M059J (cell line): ENCODE data around the gene CDRT4. TPM values are rescaled to one million over a fixed set of nuclear protein-coding genes. Genes with fewer than 3 reads are reported as not detected.

Source experiments
- DNase-seq: peaks from one replicate; pipeline ENCODE4 v3.0.0-alpha.2; 2012; ENCODE audit warnings: low read depth
- total RNA-seq: library from RNA; depleted of rRNA; stranded (reverse); fragments of >200 nt; shearing (Covaris generic); gene quantifications from 2 replicates; pipeline ENCODE4 v1.2.3, GENCODE V29; 2014

Gene CDRT4
- total RNA-seq, 1 experiment from 2014 or later = 0.59 TPM

DNA sequence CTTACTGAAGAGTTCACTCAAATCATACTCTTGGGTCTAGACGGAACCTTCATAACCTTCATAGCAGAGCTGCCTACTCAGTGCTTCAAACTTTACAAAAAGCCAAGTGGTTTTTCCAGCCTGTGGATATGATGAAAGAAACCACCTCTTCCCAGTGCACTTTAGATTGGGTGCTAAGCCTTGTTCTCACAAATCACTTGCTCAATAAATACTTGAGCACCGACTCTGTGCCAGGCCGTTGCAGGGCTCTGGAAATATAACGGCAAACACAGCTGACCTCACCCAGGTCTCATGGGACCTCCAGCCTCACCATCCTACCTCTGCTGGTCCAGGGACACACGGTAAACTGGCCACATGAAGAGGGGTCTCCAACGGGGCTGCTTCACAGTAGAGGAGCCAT is 35.7 kb downstream of the CDRT4 start:
- no peak for DNase-seq

- no peak for DNase-seq
These were observed 36.2 kb downstream of the CDRT4 start for GRCh38 chr17:15431196-15431595.

GRCh38 chr17:15424521-15424920 is 42.9 kb downstream of the CDRT4 start:
- no peak for DNase-seq

DNA sequence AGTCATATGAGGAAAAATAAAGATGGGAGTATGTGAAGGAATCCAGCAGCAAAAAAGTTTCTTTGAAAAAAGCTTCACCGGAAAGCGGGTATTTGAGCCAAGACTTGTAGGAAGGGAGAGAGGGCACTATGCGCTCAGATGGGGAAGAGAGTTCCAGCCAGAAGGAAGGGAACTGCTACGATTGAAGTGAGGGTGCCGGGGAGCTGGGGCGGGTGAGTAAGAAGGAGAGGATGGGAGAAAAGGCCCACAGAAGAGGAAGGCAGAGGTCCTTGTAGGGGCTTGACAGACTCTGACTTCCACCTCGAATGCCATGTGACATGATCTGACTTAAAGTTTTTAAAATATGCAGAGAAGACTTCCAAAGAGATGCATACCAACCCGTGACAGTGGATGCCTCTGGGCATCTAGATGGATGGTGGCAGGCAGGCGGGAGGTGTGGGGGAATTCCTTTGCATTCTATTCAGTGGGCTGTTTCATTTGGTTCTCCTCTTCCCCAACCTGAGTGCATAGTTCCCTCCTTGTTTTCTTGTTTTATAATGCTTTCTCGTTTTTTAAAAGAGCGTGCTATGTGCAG is 44.9 kb downstream of the CDRT4 start:
- DNase-seq = peak; percentile 33

GRCh38 chr17:15418781-15419180 is 48.6 kb downstream of the CDRT4 start:
- DNase-seq = no peak

DNA sequence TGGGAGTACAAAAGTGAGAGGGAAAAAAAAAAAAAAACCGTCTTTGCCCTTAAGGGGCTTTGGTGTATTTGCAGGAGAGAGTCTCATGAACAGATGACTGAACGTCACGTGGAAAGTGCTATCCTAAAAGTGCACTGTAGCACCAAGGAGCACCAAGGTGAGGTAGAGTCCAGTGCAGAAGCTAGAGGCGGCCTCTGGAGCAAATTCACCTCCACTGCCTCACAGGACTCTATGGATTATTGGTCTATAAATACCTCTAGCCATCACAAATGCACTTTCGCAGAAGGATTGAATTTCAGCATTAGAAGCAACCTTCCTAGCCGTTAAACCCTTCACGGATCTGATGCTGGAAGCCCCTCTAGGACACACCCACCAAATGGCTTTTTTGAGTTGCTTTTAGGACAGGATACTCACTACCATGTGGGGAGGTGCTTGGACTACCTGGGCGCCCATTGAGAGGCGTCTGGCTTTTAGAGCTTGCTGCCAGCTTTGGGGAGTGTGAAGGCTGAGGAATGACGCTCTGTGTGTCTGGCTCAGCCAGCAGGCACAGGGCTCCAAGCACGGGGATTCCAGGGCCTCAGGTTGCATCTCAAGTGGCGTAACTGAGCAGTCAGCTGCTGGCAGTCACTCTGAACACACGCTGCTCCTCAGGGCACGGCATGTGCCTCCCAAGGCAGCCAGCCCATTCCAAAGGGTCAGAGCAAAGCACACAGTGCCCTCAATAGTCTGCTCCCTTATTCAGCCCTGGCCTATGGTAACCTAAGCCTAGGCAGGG is 52.7 kb downstream of the CDRT4 start:
- DNase-seq = no peak

- no peak for DNase-seq
These were observed 54.2 kb downstream of the CDRT4 start for GRCh38 chr17:15413101-15413771.

GRCh38 chr17:15412606-15413005 is 54.8 kb downstream of the CDRT4 start:
- DNase-seq = no peak

DNA sequence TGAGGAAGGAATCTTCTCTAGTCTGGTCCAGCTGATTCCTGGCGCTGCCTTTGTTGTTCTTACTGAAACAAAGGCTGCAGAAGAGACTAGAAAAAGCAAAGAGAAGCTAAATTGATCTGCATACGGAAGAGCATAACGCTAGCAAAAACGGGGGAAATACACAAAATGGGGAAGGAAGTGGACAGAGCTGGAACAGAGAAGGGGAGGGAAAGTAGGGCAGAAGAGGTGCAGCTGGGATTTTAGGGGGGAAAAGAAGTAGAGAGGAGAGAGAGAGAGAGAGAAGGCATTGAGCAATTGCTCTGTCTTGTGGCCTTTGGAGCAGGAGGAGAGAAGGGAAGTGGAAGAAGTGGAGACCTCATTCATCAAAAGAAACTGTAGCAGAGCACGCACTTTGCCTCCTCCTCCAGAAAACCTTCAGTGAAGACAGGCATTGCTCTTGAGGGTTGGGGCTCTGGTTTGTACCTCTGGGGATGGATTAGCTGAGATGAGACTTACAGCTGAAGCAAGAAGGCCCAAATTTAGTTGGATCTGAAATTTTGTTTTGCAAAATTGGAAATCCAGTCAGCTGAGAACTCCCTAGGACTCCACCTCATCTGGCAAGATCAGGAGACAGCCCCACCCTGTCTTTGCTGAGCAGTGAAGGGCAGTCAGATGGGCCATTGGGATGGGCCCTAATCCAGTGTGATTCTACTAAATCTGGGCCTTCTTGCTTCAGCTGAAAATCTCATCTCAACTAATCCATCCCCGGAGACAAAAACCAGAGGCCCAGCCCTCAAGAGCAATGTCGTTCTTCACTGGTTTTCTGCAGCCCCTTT is 55.8 kb downstream of the CDRT4 start:
- no peak for DNase-seq

DNA sequence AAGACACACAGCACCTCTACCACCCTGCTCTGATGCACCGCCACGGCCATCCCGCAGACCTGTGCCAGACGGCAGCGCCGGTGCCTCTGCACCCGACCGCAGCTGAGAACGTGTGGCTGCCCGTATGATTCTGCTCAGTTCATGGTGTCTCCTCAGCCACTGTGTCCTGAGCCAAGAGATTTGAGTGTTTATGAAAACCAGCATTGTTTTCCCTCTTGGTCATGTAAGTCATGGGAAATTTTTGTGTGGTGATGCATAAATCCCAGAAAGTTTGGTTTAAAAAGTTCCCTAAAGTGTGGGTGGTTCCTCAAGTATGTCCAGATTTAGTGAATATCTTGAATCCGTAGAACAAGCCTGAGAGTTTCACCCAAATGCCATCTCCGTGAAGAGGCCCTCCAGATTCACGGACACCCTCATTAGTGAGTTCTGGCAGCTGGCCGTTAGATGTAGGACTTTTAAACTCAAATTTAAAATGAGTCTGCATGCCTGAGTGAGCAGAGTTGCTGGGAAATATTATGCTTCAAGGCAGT is 57.6 kb downstream of the CDRT4 start:
- peak; percentile 95 for DNase-seq

DNA sequence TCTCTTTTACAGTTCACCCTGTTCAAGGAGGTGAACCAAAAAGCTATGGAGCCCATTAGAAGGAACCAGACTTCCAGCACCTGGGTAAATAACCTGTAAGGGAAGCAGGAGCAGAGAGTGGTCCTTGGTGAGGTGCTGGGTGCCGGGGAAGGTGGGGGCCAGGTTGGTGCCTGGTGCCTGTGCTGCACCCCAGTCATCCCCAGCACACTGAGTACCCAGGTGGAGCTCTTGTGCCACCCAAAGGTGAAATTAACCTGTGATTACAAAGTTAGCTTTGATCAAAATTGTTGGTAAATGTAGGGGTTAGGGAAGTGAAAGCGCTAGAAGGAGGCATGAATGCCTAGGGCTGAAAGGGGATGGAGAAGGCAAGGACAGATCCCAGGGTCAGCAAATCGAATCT is 58.6 kb downstream of the CDRT4 start:
- peak; percentile 27 for DNase-seq

- DNase-seq = peak; percentile 52
These were observed 61.3 kb downstream of the CDRT4 start for GRCh38 chr17:15406081-15406480.

- no peak for DNase-seq
These were observed 62.4 kb downstream of the CDRT4 start for GRCh38 chr17:15405058-15405415.

DNA sequence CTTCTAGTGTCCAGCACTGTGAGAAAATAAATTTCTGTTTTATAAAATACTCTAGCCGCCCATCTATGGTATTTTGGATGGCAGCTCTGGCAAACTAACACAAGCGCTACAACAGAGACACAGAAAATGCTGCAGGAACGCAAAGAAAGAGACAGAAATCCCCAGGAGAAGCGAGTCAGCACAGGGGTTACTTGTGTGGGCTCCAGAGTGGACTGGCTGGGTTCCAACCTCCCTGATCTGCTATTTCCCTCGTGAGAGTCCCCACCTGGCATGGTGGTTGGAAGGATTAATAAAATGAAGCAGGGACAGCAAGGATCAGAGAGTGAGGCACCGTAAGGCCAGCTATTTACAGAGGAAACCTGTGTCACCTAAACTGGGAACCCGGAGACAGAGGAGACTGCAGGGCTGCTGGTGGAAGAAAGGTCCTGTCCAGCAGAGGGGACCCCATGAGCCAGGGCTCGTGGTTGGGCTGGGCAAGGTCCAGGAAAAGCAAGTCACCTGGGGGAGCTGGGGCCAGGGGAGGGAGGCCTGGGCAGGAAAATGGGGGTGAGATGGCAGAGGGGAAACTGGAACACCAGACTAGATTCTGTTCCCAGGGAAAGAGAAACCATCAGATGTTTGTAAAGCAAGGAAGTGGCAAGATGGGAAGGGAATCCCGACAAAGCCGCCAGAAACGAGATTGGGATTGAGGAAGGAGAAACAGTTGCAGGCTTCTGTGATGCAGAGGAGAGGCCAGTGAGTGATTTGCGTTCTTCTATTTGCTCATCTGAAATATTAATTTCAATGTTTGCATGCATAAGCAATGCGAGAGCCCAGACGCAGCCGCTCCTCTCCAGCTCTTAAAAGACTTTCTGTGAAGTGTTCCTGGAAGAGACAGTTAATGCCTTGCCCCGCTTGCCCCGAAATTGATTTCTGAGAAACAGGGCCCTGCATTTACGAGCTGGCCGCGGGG is 63.0 kb downstream of the CDRT4 start:
- DNase-seq = peak; percentile 46

DNA sequence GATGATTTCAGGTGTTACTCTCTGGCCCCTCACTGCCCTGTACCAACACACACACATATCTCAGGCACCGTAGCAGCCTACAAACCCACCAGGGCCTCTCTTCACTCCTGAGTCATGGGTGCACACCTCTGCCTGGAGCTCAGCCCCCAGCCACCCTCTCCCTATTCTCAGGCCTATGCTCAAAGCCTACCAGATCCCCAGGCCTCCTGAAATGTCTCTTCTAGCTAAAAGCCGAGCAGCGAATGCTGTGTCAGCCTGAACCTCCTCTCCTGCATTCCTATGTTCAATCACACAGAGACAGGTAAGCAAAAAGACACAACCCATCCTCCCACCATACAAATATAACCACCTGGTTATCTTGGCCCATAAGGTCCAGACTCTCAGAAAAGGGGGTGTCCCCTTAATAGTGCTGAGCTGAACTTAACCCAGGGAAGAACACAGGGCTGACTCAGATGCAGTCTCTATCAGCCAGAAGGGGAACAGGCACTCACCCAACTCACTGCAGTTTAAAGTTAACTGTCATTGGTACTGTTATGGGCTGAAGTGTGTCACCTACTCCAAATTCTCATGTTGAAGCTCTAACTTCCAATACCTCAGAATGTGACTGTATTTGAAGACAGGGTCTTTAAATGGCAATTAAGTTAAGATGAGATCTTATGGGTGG is 64.0 kb downstream of the CDRT4 start:
- DNase-seq = no peak

GRCh38 chr17:15399443-15399842 is 68.0 kb downstream of the CDRT4 start:
- no peak for DNase-seq

- DNase-seq = peak; percentile 85
These were observed 68.6 kb downstream of the CDRT4 start for GRCh38 chr17:15398736-15399331.

- peak; percentile 92 for DNase-seq
These were observed 69.1 kb downstream of the CDRT4 start for GRCh38 chr17:15398291-15398690.

- no peak for DNase-seq
These were observed 69.8 kb downstream of the CDRT4 start for GRCh38 chr17:15397620-15398019.

- DNase-seq = no peak
These were observed 72.3 kb downstream of the CDRT4 start for GRCh38 chr17:15395091-15395490.
